Measurements from ENCODE around the gene PRICKLE1. TPM values are rescaled to one million over a fixed set of nuclear protein-coding genes. Genes with fewer than 3 reads are reported as not detected.

PRICKLE1 gene
- polyA plus RNA-seq, 1 donor (not counting 4 experiments of a cell fraction or from before 2014, with no cell fraction given): 3.5 TPM

- Histone ChIP-seq H3K9ac (ENCODE audit: control insufficient read depth, extremely low read depth, insufficient read depth, low read length) (no peak overlapping the region), H3K79me2 (ENCODE audit: control insufficient read depth, insufficient read depth, low read length) (peaks cover 2% of the 10 kb centered on the region), H3K4me3 (ENCODE audit: control insufficient read depth in 2 of 3, extremely low read depth in 1 of 3, insufficient read depth in 2 of 3, low read depth in 1 of 3, low read length in 3 of 3) (no peak overlapping the region), H3K9me3 (ENCODE audit: control insufficient read depth, low read depth, low read length) (no peaks in the 10 kb centered on the region), H3K27ac (ENCODE audit: control insufficient read depth, insufficient read depth, low read length) (no peak overlapping the region), H3K36me3 (ENCODE audit: control insufficient read depth in 2 of 2, extremely low read depth in 1 of 2, insufficient read depth in 2 of 2, low read length in 2 of 2) (no peaks in the 10 kb centered on the region), H3K4me2 (ENCODE audit: control insufficient read depth, extremely low read depth, insufficient read depth, low read depth, low read length) (no peak overlapping the region), H3K4me1 (ENCODE audit: control insufficient read depth, extremely low read depth, insufficient read depth, low read length) (no peaks in the 10 kb centered on the region), H4K20me1 (ENCODE audit: control insufficient read depth, extremely low read depth, insufficient read depth, low read length) (no peaks in the 10 kb centered on the region), H3K9me1 (ENCODE audit: control insufficient read depth, extremely low read depth, insufficient read depth, low read length) (no peaks in the 10 kb centered on the region), H2AFZ (ENCODE audit: control insufficient read depth, low read length) (no peak overlapping the region), H3K27me3 (ENCODE audit: control insufficient read depth, extremely low read depth, insufficient read depth, low read length) (no peaks in the 10 kb centered on the region)
- no peak for TF ChIP-seq EZH2 (IDR thresholded peaks at IDR 0.05; ENCODE audit: low read length)
- TF ChIP-seq CTCF (optimal IDR thresholded peaks at IDR 0.05 in 1 of 3, IDR thresholded peaks at IDR 0.05 in 1 of 3, conservative IDR thresholded peaks at IDR 0.05 in 1 of 3; ENCODE audit: extremely low read depth in 1 of 3, insufficient read depth in 2 of 3, low read length in 3 of 3): no peak
- dilution Hi-C loops (cut with MboI; ENCODE audit: extremely low pct_ligation_motif_present, low sequenced_read_pairs): no loop called here
- no peak for DNase-seq (ENCODE audit: low read depth, low spot score)
- no peak for FAIRE-seq
These were observed 169.2 kb downstream of the PRICKLE1 start for GRCh38 chr12:42420395-42420794.

GRCh38 chr12:42410340-42410739, 179.2 kb downstream of the PRICKLE1 start:
- H3K9ac ChIP-seq (ENCODE audit: control insufficient read depth, extremely low read depth, insufficient read depth, low read length): no peak overlapping the region
- H2AFZ ChIP-seq (ENCODE audit: control insufficient read depth, low read length): no peak overlapping the region
- H4K20me1 ChIP-seq (ENCODE audit: control insufficient read depth, extremely low read depth, insufficient read depth, low read length): no peaks in the 10 kb centered on the region
- H3K4me1 ChIP-seq (ENCODE audit: control insufficient read depth, extremely low read depth, insufficient read depth, low read length): no peaks in the 10 kb centered on the region
- no peaks in the 10 kb centered on the region for H3K9me1 ChIP-seq (ENCODE audit: control insufficient read depth, extremely low read depth, insufficient read depth, low read length)
- TF ChIP-seq CTCF (optimal IDR thresholded peaks at IDR 0.05 in 1 of 3, IDR thresholded peaks at IDR 0.05 in 1 of 3, conservative IDR thresholded peaks at IDR 0.05 in 1 of 3; ENCODE audit: extremely low read depth in 1 of 3, insufficient read depth in 2 of 3, low read length in 3 of 3): no peak
- no peaks in the 10 kb centered on the region for H3K27me3 ChIP-seq (ENCODE audit: control insufficient read depth, extremely low read depth, insufficient read depth, low read length)
- FAIRE-seq: no peak
- H3K36me3 ChIP-seq (ENCODE audit: control insufficient read depth in 2 of 2, extremely low read depth in 1 of 2, insufficient read depth in 2 of 2, low read length in 2 of 2): no peaks in the 10 kb centered on the region
- peaks cover 1% of the 10 kb centered on the region for H3K79me2 ChIP-seq (ENCODE audit: control insufficient read depth, insufficient read depth, low read length)
- no peak overlapping the region for H3K27ac ChIP-seq (ENCODE audit: control insufficient read depth, insufficient read depth, low read length)
- no peaks in the 10 kb centered on the region for H3K9me3 ChIP-seq (ENCODE audit: control insufficient read depth, low read depth, low read length)
- dilution Hi-C loops (cut with MboI; ENCODE audit: extremely low pct_ligation_motif_present, low sequenced_read_pairs): no loop called here
- H3K4me3 ChIP-seq (ENCODE audit: control insufficient read depth in 2 of 3, extremely low read depth in 1 of 3, insufficient read depth in 2 of 3, low read depth in 1 of 3, low read length in 3 of 3): no peak overlapping the region
- H3K4me2 ChIP-seq (ENCODE audit: control insufficient read depth, extremely low read depth, insufficient read depth, low read depth, low read length): no peak overlapping the region
- no peak for DNase-seq (ENCODE audit: low read depth, low spot score)
